ENCODE data around the gene PLXNB3.

Gene PLXNB3

GRCh38 chrX:153732401-153732800 lies 31.6 kb upstream of the PLXNB3 start:
- Histone ChIP-seq H3K9me3 (ENCODE audit: control insufficient read depth, low read length) (no peaks in the 10 kb centered on the region), H3K4me1 (ENCODE audit: control insufficient read depth, insufficient read depth, low read length, poor library complexity, severe bottlenecking) (peaks cover 1% of the 10 kb centered on the region), H3K27ac (ENCODE audit: insufficient read depth, low read length, poor library complexity, severe bottlenecking) (no peak overlapping the region), H3K4me3 (ENCODE audit: insufficient read depth, low read depth, low read length, poor library complexity, severe bottlenecking) (no peak overlapping the region), H3K36me3 (ENCODE audit: control insufficient read depth, insufficient read depth, low read length) (no peaks in the 10 kb centered on the region), H3K27me3 (replicated peaks; ENCODE audit: control insufficient read depth, insufficient read depth, low read length, poor library complexity, severe bottlenecking) (no peaks in the 10 kb centered on the region)
- DNase-seq = no peak

DNA sequence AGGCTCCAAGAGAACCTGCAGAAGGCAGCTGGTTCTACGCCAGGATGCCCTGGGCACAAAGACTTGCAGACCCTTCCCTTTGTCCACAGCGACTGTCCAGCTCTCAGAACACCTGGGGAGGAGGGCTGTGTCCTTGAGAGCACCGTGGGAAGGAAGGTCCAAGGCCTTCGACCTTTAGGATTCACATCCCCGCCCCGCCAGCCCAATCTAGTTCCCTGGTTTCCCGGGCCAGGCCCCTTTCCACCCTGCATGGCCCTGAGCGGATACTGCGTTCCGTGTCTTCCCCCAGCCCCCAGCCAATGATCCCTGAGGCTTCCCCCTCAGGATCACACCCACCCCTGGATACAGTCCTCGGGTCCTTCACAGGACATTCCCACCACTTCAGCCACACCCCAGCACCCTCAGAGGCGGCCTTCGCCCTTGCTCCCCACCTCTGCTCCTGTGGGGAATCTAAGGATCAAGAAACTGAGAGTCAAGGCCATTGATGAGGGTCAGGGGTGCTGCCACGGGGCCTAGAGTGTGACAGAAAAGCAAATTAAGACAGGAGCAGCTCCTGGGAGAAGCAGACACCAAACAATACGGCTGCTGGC lies 30.3 kb upstream of the PLXNB3 start:
- no peak overlapping the region for H3K27ac ChIP-seq (ENCODE audit: insufficient read depth, low read length, poor library complexity, severe bottlenecking)
- H3K27me3 ChIP-seq (replicated peaks; ENCODE audit: control insufficient read depth, insufficient read depth, low read length, poor library complexity, severe bottlenecking) = no peaks in the 10 kb centered on the region
- H3K36me3 ChIP-seq (ENCODE audit: control insufficient read depth, insufficient read depth, low read length) = no peaks in the 10 kb centered on the region
- H3K4me1 ChIP-seq (ENCODE audit: control insufficient read depth, insufficient read depth, low read length, poor library complexity, severe bottlenecking) = no peaks in the 10 kb centered on the region
- no peak for DNase-seq
- H3K4me3 ChIP-seq (ENCODE audit: insufficient read depth, low read depth, low read length, poor library complexity, severe bottlenecking) = no peak overlapping the region
- no peaks in the 10 kb centered on the region for H3K9me3 ChIP-seq (ENCODE audit: control insufficient read depth, low read length)

- H3K27ac ChIP-seq (ENCODE audit: insufficient read depth, low read length, poor library complexity, severe bottlenecking) = no peak overlapping the region
- H3K4me1 ChIP-seq (ENCODE audit: control insufficient read depth, insufficient read depth, low read length, poor library complexity, severe bottlenecking) = peaks cover 5% of the 10 kb centered on the region
- no peaks in the 10 kb centered on the region for H3K27me3 ChIP-seq (replicated peaks; ENCODE audit: control insufficient read depth, insufficient read depth, low read length, poor library complexity, severe bottlenecking)
- DNase-seq = no peak
- no peaks in the 10 kb centered on the region for H3K36me3 ChIP-seq (ENCODE audit: control insufficient read depth, insufficient read depth, low read length)
- no peaks in the 10 kb centered on the region for H3K9me3 ChIP-seq (ENCODE audit: control insufficient read depth, low read length)
- no peak overlapping the region for H3K4me3 ChIP-seq (ENCODE audit: insufficient read depth, low read depth, low read length, poor library complexity, severe bottlenecking)
These were observed 29.2 kb upstream of the PLXNB3 start for GRCh38 chrX:153734871-153735270.

- Histone ChIP-seq H3K4me1 (ENCODE audit: control insufficient read depth, insufficient read depth, low read length, poor library complexity, severe bottlenecking) (peaks cover 9% of the 10 kb centered on the region), H3K27me3 (replicated peaks; ENCODE audit: control insufficient read depth, insufficient read depth, low read length, poor library complexity, severe bottlenecking) (no peaks in the 10 kb centered on the region), H3K4me3 (ENCODE audit: insufficient read depth, low read depth, low read length, poor library complexity, severe bottlenecking) (no peak overlapping the region), H3K9me3 (ENCODE audit: control insufficient read depth, low read length) (no peaks in the 10 kb centered on the region), H3K27ac (ENCODE audit: insufficient read depth, low read length, poor library complexity, severe bottlenecking) (no peak overlapping the region), H3K36me3 (ENCODE audit: control insufficient read depth, insufficient read depth, low read length) (no peaks in the 10 kb centered on the region)
- no peak for DNase-seq
These were observed 28.8 kb upstream of the PLXNB3 start for GRCh38 chrX:153735274-153735673.

- DNase-seq = no peak
- H3K9me3 ChIP-seq (ENCODE audit: control insufficient read depth, low read length) = no peaks in the 10 kb centered on the region
- H3K27me3 ChIP-seq (replicated peaks; ENCODE audit: control insufficient read depth, insufficient read depth, low read length, poor library complexity, severe bottlenecking) = no peaks in the 10 kb centered on the region
- H3K27ac ChIP-seq (ENCODE audit: insufficient read depth, low read length, poor library complexity, severe bottlenecking) = no peak overlapping the region
- no peaks in the 10 kb centered on the region for H3K36me3 ChIP-seq (ENCODE audit: control insufficient read depth, insufficient read depth, low read length)
- no peak overlapping the region for H3K4me3 ChIP-seq (ENCODE audit: insufficient read depth, low read depth, low read length, poor library complexity, severe bottlenecking)
- peaks cover 15% of the 10 kb centered on the region for H3K4me1 ChIP-seq (ENCODE audit: control insufficient read depth, insufficient read depth, low read length, poor library complexity, severe bottlenecking)
These were observed 27.8 kb upstream of the PLXNB3 start for GRCh38 chrX:153736071-153736820.

DNA sequence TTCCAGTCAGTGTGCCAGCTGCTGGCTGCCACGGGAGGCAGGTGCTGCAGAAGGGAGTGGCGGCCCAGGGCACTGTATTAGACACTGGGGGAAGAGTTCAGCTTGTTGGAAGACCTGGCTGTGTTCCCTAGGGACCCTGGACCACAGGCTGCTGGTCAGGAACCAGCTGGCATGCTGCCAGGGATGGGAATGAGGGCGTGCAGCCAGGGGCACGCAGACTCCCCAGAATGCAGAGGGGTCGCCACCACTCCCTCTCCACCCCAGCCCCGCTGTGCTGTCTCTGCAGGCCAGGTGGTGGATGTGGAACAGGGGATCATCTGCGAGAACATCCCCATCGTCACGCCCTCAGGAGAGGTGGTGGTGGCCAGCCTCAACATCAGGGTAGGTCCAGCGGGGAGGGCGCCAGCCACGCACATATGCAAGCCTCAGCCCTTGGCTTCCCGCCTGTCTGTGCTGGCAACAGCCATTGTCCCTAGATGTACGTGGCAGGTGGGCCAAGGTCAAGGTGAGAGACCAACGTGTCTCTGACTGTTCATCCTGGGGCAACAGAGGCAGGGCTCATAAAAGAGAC lies 27.1 kb upstream of the PLXNB3 start:
- H3K9me3 ChIP-seq (ENCODE audit: control insufficient read depth, low read length) = no peaks in the 10 kb centered on the region
- peaks cover 15% of the 10 kb centered on the region for H3K4me1 ChIP-seq (ENCODE audit: control insufficient read depth, insufficient read depth, low read length, poor library complexity, severe bottlenecking)
- no peaks in the 10 kb centered on the region for H3K27me3 ChIP-seq (replicated peaks; ENCODE audit: control insufficient read depth, insufficient read depth, low read length, poor library complexity, severe bottlenecking)
- no peak overlapping the region for H3K4me3 ChIP-seq (ENCODE audit: insufficient read depth, low read depth, low read length, poor library complexity, severe bottlenecking)
- H3K36me3 ChIP-seq (ENCODE audit: control insufficient read depth, insufficient read depth, low read length) = no peaks in the 10 kb centered on the region
- H3K27ac ChIP-seq (ENCODE audit: insufficient read depth, low read length, poor library complexity, severe bottlenecking) = no peak overlapping the region
- DNase-seq = no peak

DNA sequence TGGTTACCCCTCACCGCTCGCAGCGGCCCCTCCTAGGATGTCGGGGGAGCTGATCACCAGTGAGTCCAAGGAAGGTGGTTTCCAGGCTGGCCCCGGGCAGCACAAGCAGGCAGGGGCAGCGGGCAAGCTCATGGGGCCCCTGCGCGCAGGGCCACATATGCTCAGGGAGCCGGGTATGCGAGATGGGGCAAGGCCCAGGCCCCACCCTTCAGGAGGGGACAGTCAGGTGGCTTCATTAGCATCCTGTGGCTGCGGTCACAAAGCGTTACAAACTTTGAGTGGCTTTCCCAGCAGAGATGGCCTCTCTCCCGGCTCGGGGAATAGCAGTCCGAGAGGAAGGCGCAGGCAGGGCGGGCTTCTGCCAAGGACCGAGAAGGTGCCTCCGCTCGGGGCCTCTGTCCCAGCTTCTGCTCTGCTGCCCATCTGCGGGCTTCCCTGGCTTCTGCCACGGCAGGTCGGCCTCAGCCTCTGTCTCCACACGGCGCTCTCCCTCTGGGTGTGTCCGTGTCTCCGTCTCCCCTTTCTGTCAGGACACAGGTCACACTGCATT lies 25.9 kb upstream of the PLXNB3 start:
- H3K36me3 ChIP-seq (ENCODE audit: control insufficient read depth, insufficient read depth, low read length) = no peaks in the 10 kb centered on the region
- no peak overlapping the region for H3K27ac ChIP-seq (ENCODE audit: insufficient read depth, low read length, poor library complexity, severe bottlenecking)
- no peaks in the 10 kb centered on the region for H3K9me3 ChIP-seq (ENCODE audit: control insufficient read depth, low read length)
- H3K4me1 ChIP-seq (ENCODE audit: control insufficient read depth, insufficient read depth, low read length, poor library complexity, severe bottlenecking) = peaks cover 15% of the 10 kb centered on the region
- DNase-seq = no peak
- no peaks in the 10 kb centered on the region for H3K27me3 ChIP-seq (replicated peaks; ENCODE audit: control insufficient read depth, insufficient read depth, low read length, poor library complexity, severe bottlenecking)
- H3K4me3 ChIP-seq (ENCODE audit: insufficient read depth, low read depth, low read length, poor library complexity, severe bottlenecking) = no peak overlapping the region

DNA sequence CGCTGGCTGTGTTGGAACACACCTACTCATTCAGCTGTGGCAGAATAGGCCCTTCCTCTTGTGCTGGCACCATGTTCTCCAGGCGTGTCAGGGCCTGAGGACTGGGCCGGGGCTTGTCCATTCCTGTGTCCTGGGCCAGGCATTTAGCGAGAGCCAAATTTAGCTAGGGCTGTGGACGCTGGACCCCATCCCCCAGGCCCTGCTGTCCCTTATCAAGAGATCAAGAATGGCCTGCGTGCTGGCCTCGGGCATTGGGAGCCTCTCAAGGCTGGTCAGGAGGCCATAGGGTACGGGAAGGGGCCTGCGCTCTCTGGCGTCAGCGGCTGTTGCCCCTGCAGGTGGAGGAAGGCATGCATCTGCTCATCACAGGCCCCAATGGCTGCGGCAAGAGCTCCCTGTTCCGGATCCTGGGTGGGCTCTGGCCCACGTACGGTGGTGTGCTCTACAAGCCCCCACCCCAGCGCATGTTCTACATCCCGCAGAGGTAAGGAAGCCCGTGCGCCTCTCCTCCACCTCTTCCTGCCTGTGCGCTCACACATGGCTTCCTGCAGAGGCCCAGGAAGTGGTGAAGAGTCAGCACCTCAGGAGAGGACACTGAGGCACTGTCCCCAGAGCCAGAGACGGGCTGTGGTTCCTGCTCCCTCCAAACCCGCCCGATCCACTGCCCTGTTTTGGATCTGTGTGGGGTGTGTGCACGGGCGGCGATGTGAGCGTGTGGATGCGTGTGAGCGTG lies 24.1 kb upstream of the PLXNB3 start:
- no peaks in the 10 kb centered on the region for H3K27me3 ChIP-seq (replicated peaks; ENCODE audit: control insufficient read depth, insufficient read depth, low read length, poor library complexity, severe bottlenecking)
- peak overlapping the region; percentile 22 for H3K4me3 ChIP-seq (ENCODE audit: insufficient read depth, low read depth, low read length, poor library complexity, severe bottlenecking)
- no peaks in the 10 kb centered on the region for H3K9me3 ChIP-seq (ENCODE audit: control insufficient read depth, low read length)
- H3K4me1 ChIP-seq (ENCODE audit: control insufficient read depth, insufficient read depth, low read length, poor library complexity, severe bottlenecking) = peaks cover 15% of the 10 kb centered on the region
- H3K27ac ChIP-seq (ENCODE audit: insufficient read depth, low read length, poor library complexity, severe bottlenecking) = no peak overlapping the region
- no peak for DNase-seq
- no peaks in the 10 kb centered on the region for H3K36me3 ChIP-seq (ENCODE audit: control insufficient read depth, insufficient read depth, low read length)

GRCh38 chrX:153740631-153741222 lies 23.3 kb upstream of the PLXNB3 start:
- Histone ChIP-seq H3K36me3 (ENCODE audit: control insufficient read depth, insufficient read depth, low read length) (no peaks in the 10 kb centered on the region), H3K27ac (ENCODE audit: insufficient read depth, low read length, poor library complexity, severe bottlenecking) (no peak overlapping the region), H3K4me3 (ENCODE audit: insufficient read depth, low read depth, low read length, poor library complexity, severe bottlenecking) (no peak overlapping the region), H3K4me1 (ENCODE audit: control insufficient read depth, insufficient read depth, low read length, poor library complexity, severe bottlenecking) (peaks cover 15% of the 10 kb centered on the region), H3K9me3 (ENCODE audit: control insufficient read depth, low read length) (no peaks in the 10 kb centered on the region), H3K27me3 (replicated peaks; ENCODE audit: control insufficient read depth, insufficient read depth, low read length, poor library complexity, severe bottlenecking) (no peaks in the 10 kb centered on the region)
- DNase-seq = no peak

All from effector memory CD4-positive, alpha-beta T cell (primary cell).